ENCODE measurements around the gene LGALS3.

The LGALS3 gene

DNA sequence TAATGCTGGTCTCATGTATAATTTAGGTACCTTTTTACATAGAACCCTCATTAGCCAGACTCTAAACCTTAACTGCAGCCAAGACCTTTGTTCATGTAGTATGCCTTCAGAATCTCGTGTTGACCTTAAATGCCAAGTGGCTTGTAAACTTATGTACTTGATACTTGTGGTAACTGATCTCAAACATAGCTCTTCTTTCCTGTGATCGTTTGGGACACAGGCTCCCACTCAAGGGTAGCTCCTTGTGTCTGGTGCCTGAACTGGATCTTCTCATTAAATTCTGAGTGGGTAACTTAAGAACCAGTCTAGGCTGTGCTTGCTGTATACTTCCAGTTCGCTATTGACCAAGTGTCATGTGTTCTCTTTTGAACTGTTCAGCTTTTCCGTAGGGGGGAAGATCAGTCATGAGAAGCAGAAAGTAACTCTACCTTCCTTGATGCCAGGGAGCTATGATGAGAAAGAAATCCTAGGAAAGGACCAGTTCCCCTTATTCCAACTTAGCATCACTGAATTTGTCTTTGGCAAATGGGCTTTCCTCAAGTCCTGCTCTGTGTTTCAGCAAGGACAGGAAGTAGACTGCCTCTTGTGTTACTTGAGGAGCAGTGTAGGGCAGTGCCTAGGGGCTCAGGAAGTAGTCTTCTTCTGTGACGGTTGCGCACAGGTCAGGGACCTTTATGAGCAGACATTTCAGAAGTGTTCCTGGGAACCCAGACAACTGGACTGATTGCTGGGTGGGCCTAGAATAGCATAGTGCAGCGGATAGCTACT lies 2.5 kb downstream of the LGALS3 start:
- DNase-seq: no peak

- no peak for DNase-seq
Measured at GRCh38 chr14:55133416-55133815, 4.4 kb downstream of the LGALS3 start.

DNA sequence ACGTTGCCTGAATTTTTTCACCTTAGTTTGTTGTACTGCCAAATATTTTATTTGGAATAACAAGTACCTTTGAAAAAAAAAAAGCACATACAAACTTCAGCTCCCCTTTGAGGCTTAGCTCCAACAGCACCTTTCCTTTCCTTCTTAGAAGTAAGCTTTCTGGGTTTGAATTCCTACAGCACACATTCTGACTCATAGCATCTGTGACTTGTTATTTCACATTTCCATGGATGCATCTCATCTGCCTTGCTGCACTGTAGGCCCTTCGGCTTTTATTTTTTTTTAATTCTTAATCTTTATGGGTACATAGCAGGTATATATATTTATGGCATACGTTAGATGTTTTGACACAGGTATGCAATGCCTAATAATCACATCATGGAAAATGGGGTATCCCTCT lies 7.2 kb downstream of the LGALS3 start:
- DNase-seq: no peak

DNA sequence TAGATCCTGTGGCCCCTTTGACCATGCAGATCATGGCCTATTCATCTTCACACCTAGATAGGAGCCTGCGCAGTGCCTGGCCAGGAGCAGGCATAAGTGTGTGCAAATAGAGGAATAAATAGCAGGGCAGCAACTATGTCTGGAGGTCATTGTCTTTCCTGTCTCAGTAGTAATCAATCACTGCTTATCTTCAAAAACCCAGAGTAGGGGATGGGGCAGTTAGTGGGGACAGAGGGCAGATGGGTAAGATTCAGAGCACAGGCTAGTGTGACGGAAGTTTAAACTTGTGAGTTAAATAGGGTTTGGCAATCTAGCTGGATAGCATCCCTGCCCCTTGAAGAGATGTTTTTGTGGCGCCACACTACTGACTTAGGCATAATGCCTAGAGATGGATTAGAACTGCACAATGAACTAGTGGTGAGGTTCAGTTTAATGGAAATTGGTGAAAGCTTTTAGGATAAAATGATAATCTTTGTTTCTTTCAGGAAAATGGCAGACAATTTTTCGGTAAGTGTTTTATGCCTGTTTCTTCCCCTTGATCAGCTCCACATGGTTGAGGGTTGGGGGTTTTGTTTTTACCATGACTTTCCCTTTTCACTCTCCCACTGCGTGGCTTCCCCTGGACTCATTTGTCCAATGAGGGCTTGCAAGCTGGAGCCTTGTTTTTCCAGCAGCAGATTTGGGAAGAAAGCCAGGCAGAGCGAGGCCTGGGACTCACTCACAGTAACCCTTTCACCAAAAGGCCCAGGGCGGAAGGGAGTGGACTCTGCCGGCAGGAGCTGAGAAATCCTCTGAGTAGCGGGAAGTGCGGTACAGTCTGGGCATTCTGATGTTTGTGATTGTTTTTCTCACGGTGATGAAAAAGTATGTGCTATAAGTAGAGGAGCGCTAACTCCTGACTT lies 8.1 kb downstream of the LGALS3 start:
- no peak for DNase-seq

DNA sequence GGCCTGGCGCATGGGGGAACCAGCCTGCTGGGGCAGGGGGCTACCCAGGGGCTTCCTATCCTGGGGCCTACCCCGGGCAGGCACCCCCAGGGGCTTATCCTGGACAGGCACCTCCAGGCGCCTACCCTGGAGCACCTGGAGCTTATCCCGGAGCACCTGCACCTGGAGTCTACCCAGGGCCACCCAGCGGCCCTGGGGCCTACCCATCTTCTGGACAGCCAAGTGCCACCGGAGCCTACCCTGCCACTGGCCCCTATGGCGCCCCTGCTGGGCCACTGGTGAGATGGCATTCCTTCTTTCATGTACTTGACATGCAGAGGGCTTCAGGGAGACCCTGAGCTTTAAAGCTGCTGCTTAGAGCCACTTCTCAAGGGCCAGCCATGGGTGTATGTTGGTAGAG lies 9.0 kb downstream of the LGALS3 start:
- no peak for DNase-seq

- no peak for DNase-seq
Measured at GRCh38 chr14:55139141-55139540, 10.1 kb downstream of the LGALS3 start.

DNA sequence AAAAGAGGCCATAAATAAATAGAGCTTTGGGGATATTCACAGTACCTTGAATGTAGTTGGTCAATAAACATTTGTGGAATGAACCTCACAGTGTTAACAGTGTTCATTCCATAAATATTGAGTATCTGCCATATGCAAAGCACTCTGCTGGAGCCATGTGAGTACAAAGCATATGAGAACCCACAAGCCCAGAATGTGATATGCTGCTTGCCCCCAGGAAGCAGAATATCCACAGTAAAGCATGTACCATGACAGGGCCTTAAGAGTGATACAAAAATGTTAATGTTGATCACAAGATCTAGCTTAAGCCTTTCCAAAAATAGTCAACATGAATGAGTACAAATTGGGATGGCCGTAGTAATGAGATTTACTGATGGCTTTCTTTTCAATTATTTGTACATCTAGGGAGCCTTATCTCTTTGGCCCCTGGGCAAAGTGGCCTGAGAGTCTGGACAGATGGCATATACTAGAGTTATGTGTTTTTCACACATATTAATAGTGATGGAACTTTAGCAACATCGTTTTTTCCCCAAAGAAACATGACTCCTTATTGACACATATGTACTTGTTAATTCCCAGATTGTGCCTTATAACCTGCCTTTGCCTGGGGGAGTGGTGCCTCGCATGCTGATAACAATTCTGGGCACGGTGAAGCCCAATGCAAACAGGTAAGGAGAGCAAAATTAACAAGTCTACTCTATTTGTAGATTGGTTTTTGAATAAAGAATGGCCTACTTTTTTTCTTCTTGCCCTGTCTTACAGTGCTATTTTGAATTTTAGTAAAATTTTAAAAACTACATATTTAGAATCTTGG lies 10.9 kb downstream of the LGALS3 start:
- DNase-seq: no peak

- DNase-seq: no peak
Measured at GRCh38 chr14:55141825-55142224, 12.8 kb downstream of the LGALS3 start.

- DNase-seq: no peak
Measured at GRCh38 chr14:55142466-55142865, 13.4 kb downstream of the LGALS3 start.

GRCh38 chr14:55146425-55146824 lies 17.4 kb downstream of the LGALS3 start:
- DNase-seq: no peak

DNA sequence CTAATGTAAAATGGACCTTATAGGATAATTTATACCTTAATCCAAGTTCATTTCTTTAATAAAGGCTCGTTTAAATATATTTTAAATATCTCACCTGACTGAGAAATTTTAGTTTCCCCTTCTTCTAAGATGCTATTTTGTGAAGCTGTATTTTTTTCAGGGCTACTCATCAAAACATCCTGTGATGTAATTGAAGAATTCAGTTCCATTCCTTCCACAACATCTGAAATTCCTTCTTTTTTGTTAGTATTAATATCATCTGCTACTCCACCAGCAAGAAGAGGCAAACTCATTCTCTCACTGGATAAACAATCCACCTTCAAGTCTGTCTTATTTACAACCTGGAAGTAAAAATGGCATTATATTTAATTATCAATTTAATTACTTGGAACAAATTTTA lies 22.5 kb downstream of the LGALS3 start:
- DNase-seq: no peak

DNA sequence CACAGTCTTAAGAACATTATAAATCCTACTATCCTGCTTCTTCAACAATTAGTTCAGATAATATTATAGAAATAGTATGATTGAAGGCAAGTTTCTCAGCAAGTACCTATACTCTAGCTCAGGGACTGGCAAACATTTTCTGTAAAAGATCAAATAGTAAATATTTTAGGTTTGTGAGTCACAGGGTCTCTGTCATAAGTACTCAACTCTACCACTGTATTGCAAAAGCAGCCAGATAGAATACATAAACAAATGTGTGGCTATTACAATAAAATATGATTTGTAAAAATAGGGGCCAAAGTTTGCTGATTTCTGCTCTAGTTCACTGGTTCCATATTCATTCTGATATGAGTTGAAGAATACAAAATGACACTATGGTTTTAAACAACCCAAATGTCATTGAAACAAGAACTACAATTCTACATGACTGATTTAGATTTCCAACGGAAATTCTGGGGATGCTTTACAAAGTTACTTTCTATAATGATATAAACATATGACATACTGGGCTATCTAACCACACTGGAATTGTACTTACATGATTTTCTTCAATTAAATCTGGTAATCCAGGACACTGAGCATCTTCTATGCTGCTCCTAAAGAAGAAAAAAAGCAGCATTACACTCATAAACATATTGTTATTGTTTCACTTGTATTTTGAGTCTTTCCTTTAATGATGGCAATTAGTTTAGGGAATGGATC lies 23.2 kb downstream of the LGALS3 start:
- no peak for DNase-seq

GRCh38 chr14:55153951-55154350 lies 24.9 kb downstream of the LGALS3 start:
- no peak for DNase-seq

GRCh38 chr14:55157080-55157479 lies 28.0 kb downstream of the LGALS3 start:
- no peak for DNase-seq

GRCh38 chr14:55158412-55158811 lies 29.4 kb downstream of the LGALS3 start:
- DNase-seq: no peak

- no peak for DNase-seq
Measured at GRCh38 chr14:55160989-55161388, 31.9 kb downstream of the LGALS3 start.

- DNase-seq: no peak
Measured at GRCh38 chr14:55170526-55170925, 41.5 kb downstream of the LGALS3 start.

- no peak for DNase-seq
Measured at GRCh38 chr14:55180006-55180405, 51.0 kb downstream of the LGALS3 start.

DNA sequence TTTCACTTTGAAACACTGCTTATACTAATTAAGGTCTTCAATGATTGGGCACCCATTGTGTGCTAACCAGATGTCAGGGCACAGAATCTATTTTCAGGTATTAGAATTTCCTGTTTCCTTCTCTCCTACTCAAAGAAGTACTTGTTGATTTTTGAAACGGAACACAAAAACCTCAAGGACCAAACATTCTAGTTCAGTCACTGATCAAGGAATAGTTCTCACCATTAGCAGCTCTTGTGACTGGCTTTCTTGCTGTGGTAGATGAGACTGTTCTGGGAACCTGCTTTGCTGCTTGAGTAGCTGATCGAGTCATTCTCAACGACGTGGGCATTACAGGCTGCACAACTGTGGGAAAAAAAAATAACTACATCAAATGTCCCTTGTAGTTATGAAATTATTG lies 51.4 kb downstream of the LGALS3 start:
- no peak for DNase-seq

DNA sequence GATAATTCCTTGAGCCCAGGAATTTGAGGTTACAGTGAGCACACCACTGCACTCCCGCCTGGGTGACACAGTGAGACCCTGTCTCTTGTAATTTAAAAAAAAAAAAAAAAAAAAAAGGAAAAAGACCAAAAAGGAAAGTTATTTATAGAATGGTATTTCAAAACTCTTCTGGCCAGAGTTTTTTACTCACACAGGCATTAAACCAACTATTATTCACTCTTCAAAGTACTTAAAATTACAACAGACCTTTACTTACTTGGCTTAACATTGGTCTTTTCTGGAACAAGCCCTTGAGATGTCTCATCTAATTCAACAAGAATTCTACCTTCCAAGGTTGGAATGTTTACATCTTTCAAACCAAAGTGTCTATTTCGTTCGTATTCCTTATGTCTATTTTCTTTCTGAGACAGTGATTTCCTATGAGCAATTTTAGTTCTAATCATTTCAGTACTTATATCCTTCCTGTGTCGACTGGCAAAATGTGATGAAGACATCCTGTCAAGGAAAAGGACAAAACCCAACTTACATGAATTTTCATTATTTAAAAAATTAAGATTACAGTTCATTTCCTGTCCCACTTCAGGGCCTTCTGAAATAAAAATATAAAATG lies 59.7 kb downstream of the LGALS3 start:
- no peak for DNase-seq

- DNase-seq: no peak
Measured at GRCh38 chr14:55190906-55191202, 61.8 kb downstream of the LGALS3 start.

Data from stimulated activated naive CD4-positive, alpha-beta T cell treated with Interleukin-2 at 50 U/mL for 16 hours (primary cell).